Omental fat pad (tissue), 4 donors: ENCODE data around the gene IFT172. TPM values are rescaled to one million over a fixed set of nuclear protein-coding genes. Genes with fewer than 3 reads are reported as not detected.

ENCODE experiments used
- small RNA-seq: library from RNA; depleted of rRNA; stranded (forward); fragments of <200 nt; gene quantifications from one replicate; pipeline ENCODE3, GENCODE V24; 2016
- total RNA-seq, 4 donors: library from RNA; depleted of rRNA; stranded (reverse); fragments of >200 nt; gene quantifications; one replicate each; pipeline ENCODE4 v1.1.0, GENCODE V29; 2016

Gene IFT172
- total RNA-seq, 4 donors from 2014 or later = 13.6 to 40.5 (median 32.4) TPM

Small RNA genes within 50 kb of the gene (small RNA-seq; reads per million reads assigned to genes)
- gene RNU6-986P = not detected

Other genes with a start within 250 kb of the IFT172 start
- gene SLC30A3, start 226.7 kb downstream of the IFT172 start, total RNA-seq = not detected
- gene DNAJC5G, start 214.3 kb downstream of the IFT172 start, total RNA-seq = under 1 TPM in 1 of 4 donors, not detected in 3; 0.79 TPM
- 1 to 10 TPM in 1 of 4 donors, not detected in 3; 2.5 TPM for gene TRIM54, start 207.3 kb downstream of the IFT172 start, total RNA-seq
- gene UCN, start 181.3 kb downstream of the IFT172 start, total RNA-seq = 1 to 10 TPM; 1.4 to 4.9 (median 2.3) TPM
- gene MPV17, start 166.6 kb downstream of the IFT172 start, total RNA-seq = 10 to 100 TPM; 63.0 to 97.8 (median 77.2) TPM
- 10 to 100 TPM; 24.8 to 76.1 (median 34.8) TPM for gene GTF3C2, start 133.0 kb downstream of the IFT172 start, total RNA-seq
- 10 to 100 TPM; 33.4 to 53.0 (median 42.5) TPM for gene EIF2B4, start 119.4 kb downstream of the IFT172 start, total RNA-seq
- 100 to 1,000 TPM in 3 of 4 donors, 10 to 100 TPM in 1; 92.6 to 116 (median 105) TPM for gene SNX17, start 119.1 kb downstream of the IFT172 start, total RNA-seq
- gene ZNF513, start 109.0 kb downstream of the IFT172 start, total RNA-seq = 10 to 100 TPM in 2 of 4 donors, 1 to 10 TPM in 2; 8.2 to 17.2 (median 11.1) TPM
- gene PPM1G, start 80.2 kb downstream of the IFT172 start, total RNA-seq = 10 to 100 TPM; 44.6 to 71.9 (median 60.4) TPM
- 10 to 100 TPM; 65.6 to 75.5 (median 71.8) TPM for gene NRBP1, start 61.1 kb downstream of the IFT172 start, total RNA-seq
- 1 to 10 TPM in 2 of 4 donors, under 1 TPM in 1, not detected in 1; 0.75 to 1.8 (median 1.3) TPM for gene KRTCAP3, start 47.4 kb downstream of the IFT172 start, total RNA-seq
- gene FNDC4, start 5.5 kb upstream of the IFT172 start, total RNA-seq = 10 to 100 TPM; 24.0 to 82.0 (median 52.2) TPM
- 1 to 10 TPM in 3 of 4 donors, under 1 TPM in 1; 0.56 to 1.7 (median 1.4) TPM for gene GCKR, start 7.1 kb upstream of the IFT172 start, total RNA-seq
- gene ZNF512, start 93.3 kb upstream of the IFT172 start, total RNA-seq = 10 to 100 TPM; 15.6 to 74.2 (median 20.2) TPM
- 1 to 10 TPM; 1.2 to 8.0 (median 3.2) TPM for gene CCDC121, start 139.3 kb upstream of the IFT172 start, total RNA-seq
- 10 to 100 TPM; 21.0 to 32.5 (median 24.9) TPM for gene GPN1, start 139.3 kb upstream of the IFT172 start, total RNA-seq
- 10 to 100 TPM; 24.9 to 32.9 (median 28.0) TPM for gene SUPT7L, start 173.9 kb upstream of the IFT172 start, total RNA-seq
- 10 to 100 TPM; 16.1 to 24.1 (median 20.4) TPM for gene SLC4A1AP, start 174.1 kb upstream of the IFT172 start, total RNA-seq